Duodenal mucosa (tissue), 2 donors: ENCODE data around the gene LVRN.

Source experiments
- H3K27ac ChIP-seq: one replicate; pipeline ENCODE4 v1.7.0; 2013; ENCODE audit warnings: low read depth, low read length
- H3K27me3 ChIP-seq, 2 donors: one replicate each; pipeline ENCODE4 v1.7.0; 2013; ENCODE audit warnings: low read length in 2 of 2, control low read depth in 1 of 2; ENCODE audit not compliant: insufficient read depth in 2 of 2, control insufficient read depth in 1 of 2
- H3K36me3 ChIP-seq, 2 donors: one replicate each; pipeline ENCODE4 v1.7.0; 2013; ENCODE audit warnings: low read length in 2 of 2, control low read depth in 1 of 2; ENCODE audit not compliant: insufficient read depth in 2 of 2, control insufficient read depth in 1 of 2
- H3K4me1 ChIP-seq, 2 donors: one replicate each; pipeline ENCODE4 v1.7.0; 2013; ENCODE audit warnings: low read length in 2 of 2, control low read depth in 1 of 2; ENCODE audit not compliant: insufficient read depth in 2 of 2, control insufficient read depth in 1 of 2
- H3K4me3 ChIP-seq, 2 donors: one replicate each; pipeline ENCODE4 v1.7.0; 2013; ENCODE audit warnings: low read length in 2 of 2, low read depth in 1 of 2
- H3K9ac ChIP-seq, 2 donors: one replicate each; pipeline ENCODE4 v1.7.0; 2013; ENCODE audit warnings: low read length in 2 of 2, low read depth in 1 of 2
- H3K9me3 ChIP-seq, 2 donors: one replicate each; pipeline ENCODE4 v1.7.0; 2013; ENCODE audit warnings: low read length in 2 of 2, control low read depth in 1 of 2; ENCODE audit not compliant: control insufficient read depth in 1 of 2

Gene LVRN

GRCh38 chr5:115939059-115939458 is 23.2 kb upstream of the LVRN start:
- H3K36me3 ChIP-seq = no peaks in the 10 kb centered on the region
- no peak overlapping the region for H3K4me3 ChIP-seq
- no peaks in the 10 kb centered on the region for H3K9me3 ChIP-seq

DNA sequence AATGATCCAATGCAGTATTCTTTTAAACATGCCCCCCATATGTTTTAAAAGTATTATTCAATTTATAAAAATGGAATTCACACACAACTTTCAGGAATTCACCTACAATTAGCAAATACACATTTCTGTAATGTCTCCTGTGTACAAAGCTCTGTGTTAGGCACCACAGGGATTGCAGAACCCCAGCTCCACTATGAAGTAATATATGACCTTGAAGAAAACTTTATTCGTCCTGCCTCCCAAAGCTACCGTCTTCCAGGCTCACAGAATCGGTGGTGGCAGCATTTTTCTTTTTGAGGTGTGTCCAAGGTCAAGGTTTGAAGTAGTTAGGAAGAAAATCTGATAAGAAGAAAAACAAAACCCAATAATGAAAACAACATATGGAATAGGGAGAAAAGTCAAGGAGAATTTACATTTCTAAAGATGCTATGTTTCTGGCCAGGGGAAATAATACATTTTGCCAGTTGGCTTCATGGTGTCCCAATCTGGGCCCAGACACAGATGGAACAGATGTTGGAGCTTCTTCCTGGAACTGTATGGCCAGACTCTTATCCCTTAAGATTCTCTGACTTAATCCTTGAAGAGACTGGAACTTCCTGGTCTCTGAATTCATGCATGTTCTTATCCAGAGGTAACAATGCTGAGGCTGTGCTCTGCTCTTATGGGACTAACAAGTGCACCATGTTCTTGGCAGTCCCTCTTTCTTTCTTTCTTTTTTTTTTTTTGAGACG is 22.0 kb upstream of the LVRN start:
- no peak overlapping the region for H3K9ac ChIP-seq
- no peaks in the 10 kb centered on the region for H3K27me3 ChIP-seq
- no peak overlapping the region for H3K27ac ChIP-seq
- H3K4me3 ChIP-seq = no peak overlapping the region
- no peaks in the 10 kb centered on the region for H3K9me3 ChIP-seq
- peaks cover 0 to 4% of the 10 kb centered on the region in 2 donors for H3K4me1 ChIP-seq
- H3K36me3 ChIP-seq = no peaks in the 10 kb centered on the region

More at GRCh38 chr5:115939059-115939458, 23.2 kb upstream of the LVRN start:
- Histone ChIP-seq H3K4me1 (peaks cover 0 to 4% of the 10 kb centered on the region in 2 donors), H3K27ac (no peak overlapping the region), H3K27me3 (no peaks in the 10 kb centered on the region), H3K9ac (no peak overlapping the region)

DNA sequence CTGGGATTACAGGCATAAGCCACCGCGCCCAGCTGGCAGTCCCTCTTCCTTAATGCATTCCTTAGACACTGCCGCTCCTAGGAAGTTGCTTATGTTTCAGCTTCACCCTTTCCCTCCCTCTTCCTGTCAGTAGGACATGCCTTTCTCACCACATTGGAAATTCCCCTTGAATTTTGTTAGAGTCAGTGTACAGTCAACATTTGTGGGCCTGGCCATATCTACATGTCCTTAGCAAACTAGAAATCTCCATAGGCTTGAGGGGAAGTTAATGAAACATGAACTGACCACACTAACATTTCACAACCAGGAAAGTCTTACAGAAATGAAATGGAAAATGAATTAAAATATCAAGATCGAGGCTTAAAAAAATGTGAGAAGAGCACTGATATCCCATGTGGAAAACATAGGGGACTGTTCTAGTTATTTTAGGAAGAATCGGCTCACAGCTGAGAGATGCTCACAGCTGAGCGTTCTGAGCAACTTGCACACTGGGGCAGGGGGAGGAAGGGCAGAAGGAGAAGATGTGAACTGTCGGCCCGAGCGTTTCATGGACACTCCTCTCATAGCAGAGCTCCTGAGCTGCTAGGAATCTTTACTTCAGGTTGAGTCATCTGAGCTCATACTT is 21.1 kb upstream of the LVRN start:
- Histone ChIP-seq H3K4me1 (peaks cover 0 to 4% of the 10 kb centered on the region in 2 donors), H3K4me3 (no peak overlapping the region), H3K36me3 (no peaks in the 10 kb centered on the region), H3K9me3 (no peaks in the 10 kb centered on the region), H3K27me3 (no peaks in the 10 kb centered on the region), H3K9ac (no peak overlapping the region), H3K27ac (no peak overlapping the region)

DNA sequence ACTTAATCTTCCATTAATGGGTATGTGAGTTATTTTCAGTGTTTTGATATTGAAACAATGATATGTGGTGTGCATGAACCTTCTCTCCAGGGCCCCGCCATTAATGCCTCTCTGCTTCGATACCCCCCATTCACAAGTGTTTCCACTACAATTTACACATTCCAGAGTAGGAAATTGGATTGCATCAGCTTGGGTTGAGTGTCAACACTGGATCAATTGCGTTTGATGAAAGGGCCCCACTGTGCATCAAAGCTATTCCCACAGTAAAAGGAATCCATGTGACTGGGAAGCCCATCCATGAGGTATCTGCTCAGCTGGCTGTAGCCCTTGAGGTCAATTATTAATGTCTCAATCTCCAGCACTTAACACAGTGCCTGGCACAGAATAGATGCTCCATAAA is 17.8 kb upstream of the LVRN start:
- Histone ChIP-seq H3K4me3 (no peak overlapping the region), H3K9me3 (no peaks in the 10 kb centered on the region), H3K4me1 (peaks cover 0 to 4% of the 10 kb centered on the region in 2 donors), H3K27ac (no peak overlapping the region), H3K9ac (no peak overlapping the region), H3K36me3 (no peaks in the 10 kb centered on the region), H3K27me3 (no peaks in the 10 kb centered on the region)

DNA sequence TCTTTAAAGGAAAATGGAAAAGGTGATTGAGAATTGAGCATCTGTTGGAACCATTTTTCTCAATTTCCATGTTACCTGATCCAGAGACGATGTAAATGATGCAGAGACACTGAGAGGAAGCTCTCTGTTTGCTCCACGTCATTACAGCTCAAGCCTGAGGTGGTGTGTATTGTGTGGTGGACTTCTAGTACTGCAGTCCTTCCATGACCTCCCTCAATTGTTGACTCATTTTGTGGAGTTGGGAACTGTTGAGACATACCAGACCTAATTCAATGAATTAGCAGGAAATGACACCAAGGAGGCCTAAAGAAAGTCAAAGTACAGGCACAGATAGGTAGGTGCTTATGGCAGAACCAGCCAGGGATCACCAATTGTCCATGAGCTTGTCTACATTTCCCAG is 15.6 kb upstream of the LVRN start:
- no peak overlapping the region for H3K4me3 ChIP-seq
- no peaks in the 10 kb centered on the region for H3K36me3 ChIP-seq
- H3K27me3 ChIP-seq = no peaks in the 10 kb centered on the region
- no peak overlapping the region for H3K9ac ChIP-seq
- H3K9me3 ChIP-seq = no peaks in the 10 kb centered on the region
- no peaks in the 10 kb centered on the region for H3K4me1 ChIP-seq
- no peak overlapping the region for H3K27ac ChIP-seq

DNA sequence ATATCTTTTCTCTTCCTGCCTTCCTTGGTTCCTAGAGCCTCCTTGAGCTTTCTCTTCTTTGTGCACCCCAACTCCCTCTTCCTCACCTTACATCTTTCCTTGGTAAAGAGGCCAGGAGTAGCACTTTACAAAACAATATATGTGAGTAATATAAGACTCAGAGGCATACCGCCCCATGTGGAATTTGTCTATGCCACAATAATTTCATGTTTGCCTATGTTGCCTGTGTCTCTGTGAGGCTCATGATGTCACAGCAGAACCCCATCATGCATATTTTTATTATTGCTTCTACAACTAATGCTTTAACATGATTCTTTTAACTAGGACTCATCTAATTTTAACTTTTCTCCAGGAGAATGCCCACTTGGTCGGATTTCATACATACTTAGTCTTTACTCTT is 15.0 kb upstream of the LVRN start:
- H3K27ac ChIP-seq = no peak overlapping the region
- no peaks in the 10 kb centered on the region for H3K27me3 ChIP-seq
- H3K36me3 ChIP-seq = no peaks in the 10 kb centered on the region
- no peaks in the 10 kb centered on the region for H3K9me3 ChIP-seq
- H3K4me3 ChIP-seq = no peak overlapping the region
- no peak overlapping the region for H3K9ac ChIP-seq
- H3K4me1 ChIP-seq = no peaks in the 10 kb centered on the region

GRCh38 chr5:115948091-115948534 is 14.2 kb upstream of the LVRN start:
- Histone ChIP-seq H3K9me3 (no peaks in the 10 kb centered on the region), H3K4me1 (no peaks in the 10 kb centered on the region), H3K36me3 (no peaks in the 10 kb centered on the region), H3K9ac (no peak overlapping the region), H3K27me3 (no peaks in the 10 kb centered on the region), H3K27ac (no peak overlapping the region), H3K4me3 (no peak overlapping the region)

DNA sequence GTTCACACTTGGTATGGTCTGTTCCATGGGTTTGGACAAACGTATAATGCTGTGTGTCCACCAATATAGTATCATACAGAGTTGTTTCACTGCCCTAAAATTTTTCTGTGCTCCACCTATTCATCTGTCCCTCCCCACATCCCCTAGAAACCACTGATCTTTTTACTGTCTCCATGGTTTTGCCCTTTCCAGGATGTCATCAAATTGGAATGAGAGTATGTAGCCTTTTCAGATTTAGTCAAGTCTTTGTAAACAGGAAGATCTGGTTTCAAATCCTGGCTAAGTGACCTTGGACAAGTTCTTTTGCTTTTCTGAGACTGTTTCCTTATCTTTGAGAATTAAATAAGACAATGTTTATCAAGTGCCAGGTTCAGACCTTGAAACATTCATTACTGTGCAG is 13.2 kb upstream of the LVRN start:
- H3K9me3 ChIP-seq = no peaks in the 10 kb centered on the region

DNA sequence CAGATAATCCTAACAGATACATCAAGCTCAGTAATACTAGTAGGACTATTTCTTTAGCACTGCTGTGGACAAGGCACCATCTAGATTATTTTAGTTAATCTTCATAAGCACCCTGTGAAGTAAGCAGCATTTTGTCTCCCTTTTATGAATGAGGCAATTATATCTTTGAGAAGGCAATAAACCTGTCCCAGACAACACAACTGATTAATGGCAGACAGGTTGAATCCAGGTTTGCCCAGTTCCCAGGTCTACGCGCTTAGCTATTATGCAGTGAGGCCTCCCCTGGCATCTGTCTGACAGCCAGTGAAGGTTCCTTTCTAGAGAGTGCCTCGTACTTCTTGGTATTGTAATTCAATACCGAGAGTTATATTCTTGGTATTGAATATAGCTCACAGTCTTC is 9.7 kb upstream of the LVRN start:
- H3K9ac ChIP-seq = no peak overlapping the region
- H3K9me3 ChIP-seq = no peaks in the 10 kb centered on the region
- H3K36me3 ChIP-seq = no peaks in the 10 kb centered on the region
- peaks cover 3 to 4% of the 10 kb centered on the region in 2 donors for H3K27me3 ChIP-seq
- no peaks in the 10 kb centered on the region for H3K4me1 ChIP-seq
- H3K4me3 ChIP-seq = no peak overlapping the region
- H3K27ac ChIP-seq = no peak overlapping the region

More for the DNA sequence above, 13.2 kb upstream of the LVRN start:
- Histone ChIP-seq H3K27ac (no peak overlapping the region), H3K4me3 (no peak overlapping the region), H3K4me1 (no peaks in the 10 kb centered on the region), H3K36me3 (no peaks in the 10 kb centered on the region), H3K9ac (no peak overlapping the region), H3K27me3 (peaks cover 0 to 4% of the 10 kb centered on the region in 2 donors)

GRCh38 chr5:115954144-115954543 is 8.1 kb upstream of the LVRN start:
- Histone ChIP-seq H3K27me3 (peaks cover 5 to 6% of the 10 kb centered on the region in 2 donors), H3K9ac (no peak overlapping the region), H3K27ac (no peak overlapping the region), H3K36me3 (no peaks in the 10 kb centered on the region), H3K9me3 (no peaks in the 10 kb centered on the region), H3K4me3 (no peak overlapping the region), H3K4me1 (no peaks in the 10 kb centered on the region)
